ENCODE measurements around the gene KRTAP16-1. TPM values are rescaled to one million over a fixed set of nuclear protein-coding genes. Genes with fewer than 3 reads are reported as not detected.

KRTAP16-1 gene
- total RNA-seq, 1 experiment from 2014 or later = not detected

DNA sequence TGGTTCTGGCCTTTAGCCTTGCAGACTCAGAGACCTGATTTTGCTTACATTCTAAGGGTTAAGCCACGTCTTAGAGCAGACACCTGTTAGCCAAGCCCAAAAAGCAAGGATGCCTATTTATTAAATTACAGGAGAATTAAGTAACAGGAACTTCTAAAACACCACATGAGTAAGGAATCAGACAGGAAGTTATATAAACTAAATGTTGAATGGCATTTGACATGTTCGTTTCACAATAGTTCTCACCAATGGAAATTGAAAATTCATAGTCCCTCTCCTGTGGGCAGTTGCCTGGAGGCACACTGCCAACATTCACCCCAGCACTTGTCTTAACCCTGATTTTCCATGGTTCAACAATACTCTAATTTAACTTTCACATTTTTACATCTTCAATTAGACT, 24.6 kb downstream of the KRTAP16-1 start:
- Mint-ChIP-seq H3K4me1 (peaks cover 20% of the 10 kb centered on the region), H3K27ac (no peak overlapping the region), H3K36me3 (no peaks in the 10 kb centered on the region), H3K4me3 (no peak overlapping the region), H3K27me3 (ENCODE audit: low read depth) (no peaks in the 10 kb centered on the region), H3K9me3 (peaks cover 12% of the 10 kb centered on the region)
- ChIA-PET CTCF (no interaction called here), POLR2A (no interaction called here)
- ATAC-seq (no peak), DNase-seq (ENCODE audit: low spot score) (no peak)
- TF ChIP-seq, protein P1, sequence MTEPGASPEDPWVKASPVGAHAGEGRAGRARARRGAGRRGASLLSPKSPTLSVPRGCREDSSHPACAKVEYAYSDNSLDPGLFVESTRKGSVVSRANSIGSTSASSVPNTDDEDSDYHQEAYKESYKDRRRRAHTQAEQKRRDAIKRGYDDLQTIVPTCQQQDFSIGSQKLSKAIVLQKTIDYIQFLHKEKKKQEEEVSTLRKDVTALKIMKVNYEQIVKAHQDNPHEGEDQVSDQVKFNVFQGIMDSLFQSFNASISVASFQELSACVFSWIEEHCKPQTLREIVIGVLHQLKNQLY (CRISPR knock-in tag; IDR thresholded peaks at IDR 0.05) = no peak
- TF ChIP-seq EMX1 (CRISPR knock-in tag; IDR thresholded peaks at IDR 0.05) (no peak), TEAD1 (CRISPR knock-in tag; IDR thresholded peaks at IDR 0.05) (no peak), ZNF532 (CRISPR knock-in tag; IDR thresholded peaks at IDR 0.05; ENCODE audit: borderline replicate concordance) (no peak), FOXK1 (CRISPR knock-in tag; IDR thresholded peaks at IDR 0.05) (no peak), ZBTB21 (CRISPR knock-in tag; IDR thresholded peaks at IDR 0.05; ENCODE audit: borderline replicate concordance) (no peak), ZNF416 (CRISPR knock-in tag; IDR thresholded peaks at IDR 0.05) (no peak), ZNF512 (CRISPR knock-in tag; IDR thresholded peaks at IDR 0.05; ENCODE audit: borderline replicate concordance) (no peak), JUN (CRISPR knock-in tag; IDR thresholded peaks at IDR 0.05) (no peak)
- TF ChIP-seq, protein P2, sequence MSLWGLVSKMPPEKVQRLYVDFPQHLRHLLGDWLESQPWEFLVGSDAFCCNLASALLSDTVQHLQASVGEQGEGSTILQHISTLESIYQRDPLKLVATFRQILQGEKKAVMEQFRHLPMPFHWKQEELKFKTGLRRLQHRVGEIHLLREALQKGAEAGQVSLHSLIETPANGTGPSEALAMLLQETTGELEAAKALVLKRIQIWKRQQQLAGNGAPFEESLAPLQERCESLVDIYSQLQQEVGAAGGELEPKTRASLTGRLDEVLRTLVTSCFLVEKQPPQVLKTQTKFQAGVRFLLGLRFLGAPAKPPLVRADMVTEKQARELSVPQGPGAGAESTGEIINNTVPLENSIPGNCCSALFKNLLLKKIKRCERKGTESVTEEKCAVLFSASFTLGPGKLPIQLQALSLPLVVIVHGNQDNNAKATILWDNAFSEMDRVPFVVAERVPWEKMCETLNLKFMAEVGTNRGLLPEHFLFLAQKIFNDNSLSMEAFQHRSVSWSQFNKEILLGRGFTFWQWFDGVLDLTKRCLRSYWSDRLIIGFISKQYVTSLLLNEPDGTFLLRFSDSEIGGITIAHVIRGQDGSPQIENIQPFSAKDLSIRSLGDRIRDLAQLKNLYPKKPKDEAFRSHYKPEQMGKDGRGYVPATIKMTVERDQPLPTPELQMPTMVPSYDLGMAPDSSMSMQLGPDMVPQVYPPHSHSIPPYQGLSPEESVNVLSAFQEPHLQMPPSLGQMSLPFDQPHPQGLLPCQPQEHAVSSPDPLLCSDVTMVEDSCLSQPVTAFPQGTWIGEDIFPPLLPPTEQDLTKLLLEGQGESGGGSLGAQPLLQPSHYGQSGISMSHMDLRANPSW (CRISPR knock-in tag; conservative IDR thresholded peaks at IDR 0.05; ENCODE audit: low read depth) = no peak
- TF ChIP-seq, protein P3, sequence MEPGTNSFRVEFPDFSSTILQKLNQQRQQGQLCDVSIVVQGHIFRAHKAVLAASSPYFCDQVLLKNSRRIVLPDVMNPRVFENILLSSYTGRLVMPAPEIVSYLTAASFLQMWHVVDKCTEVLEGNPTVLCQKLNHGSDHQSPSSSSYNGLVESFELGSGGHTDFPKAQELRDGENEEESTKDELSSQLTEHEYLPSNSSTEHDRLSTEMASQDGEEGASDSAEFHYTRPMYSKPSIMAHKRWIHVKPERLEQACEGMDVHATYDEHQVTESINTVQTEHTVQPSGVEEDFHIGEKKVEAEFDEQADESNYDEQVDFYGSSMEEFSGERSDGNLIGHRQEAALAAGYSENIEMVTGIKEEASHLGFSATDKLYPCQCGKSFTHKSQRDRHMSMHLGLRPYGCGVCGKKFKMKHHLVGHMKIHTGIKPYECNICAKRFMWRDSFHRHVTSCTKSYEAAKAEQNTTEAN (CRISPR knock-in tag; IDR thresholded peaks at IDR 0.05) = no peak

- Mint-ChIP-seq H3K9me3 (peaks cover 13% of the 10 kb centered on the region), H3K36me3 (no peaks in the 10 kb centered on the region), H3K27ac (no peak overlapping the region), H3K4me1 (peaks cover 20% of the 10 kb centered on the region), H3K27me3 (ENCODE audit: low read depth) (no peaks in the 10 kb centered on the region), H3K4me3 (no peak overlapping the region)
- DNase-seq (ENCODE audit: low spot score) (no peak), ATAC-seq (no peak)
- ChIA-PET POLR2A (no interaction called here), CTCF (no interaction called here)
- TF ChIP-seq ZNF263 (CRISPR knock-in tag; IDR thresholded peaks at IDR 0.05; ENCODE audit: low read depth) (no peak), ZNF532 (CRISPR knock-in tag; IDR thresholded peaks at IDR 0.05; ENCODE audit: borderline replicate concordance) (no peak), ZNF219 (CRISPR knock-in tag; IDR thresholded peaks at IDR 0.05; ENCODE audit: borderline replicate concordance) (no peak), TEAD1 (CRISPR knock-in tag; IDR thresholded peaks at IDR 0.05) (no peak), IRF2 (CRISPR knock-in tag; IDR thresholded peaks at IDR 0.05; ENCODE audit: borderline replicate concordance, low read depth) (no peak), ATF2 (CRISPR knock-in tag; IDR thresholded peaks at IDR 0.05; ENCODE audit: borderline replicate concordance, low read depth) (no peak)
- TF ChIP-seq, protein P3 (CRISPR knock-in tag; IDR thresholded peaks at IDR 0.05) = no peak
Measured at GRCh38 chr17:41284043-41284442, 25.1 kb downstream of the KRTAP16-1 start.
